SJCRH30 (cell line): Measurements from ENCODE around the gene CDC37L1. TPM values are rescaled to one million over a fixed set of nuclear protein-coding genes. Genes with fewer than 3 reads are reported as not detected.
"Not testable (repeated sequence)": the region's sequence is repeated elsewhere in the genome, so short reads cannot be mapped to it uniquely, and the experiment has no call there.

Experiments used
- DNase-seq, 2 experiments: peaks; one replicate each; pipeline ENCODE4 v3.0.0-alpha.2; 2015 to 2020
- H3K27ac ChIP-seq: fragments of 250-450 bp; sonication (Bioruptor Pico); 2 replicates; pipeline ENCODE4 v1.5.1; 2020; ENCODE audit warnings: mild to moderate bottlenecking, moderate library complexity
- H3K27me3 ChIP-seq: fragments of 250-450 bp; sonication (Bioruptor Pico); 2 replicates; pipeline ENCODE4 v1.5.1; 2020; ENCODE audit warnings: mild to moderate bottlenecking, moderate library complexity
- H3K36me3 ChIP-seq: fragments of 250-450 bp; sonication (Bioruptor Pico); 2 replicates; pipeline ENCODE4 v1.5.1; 2020; ENCODE audit warnings: mild to moderate bottlenecking, moderate library complexity
- H3K4me1 ChIP-seq: fragments of 250-450 bp; sonication (Bioruptor Pico); 2 replicates; pipeline ENCODE4 v1.5.1; 2020; ENCODE audit warnings: mild to moderate bottlenecking, moderate library complexity
- H3K4me3 ChIP-seq: fragments of 250-450 bp; sonication (Bioruptor Pico); 2 replicates; pipeline ENCODE4 v1.5.1; 2020; ENCODE audit warnings: mild to moderate bottlenecking, moderate library complexity
- H3K9me3 ChIP-seq: fragments of 250-450 bp; sonication (Bioruptor Pico); replicated peaks from 2 replicates; pipeline ENCODE4 v1.5.1; 2020; ENCODE audit warnings: mild to moderate bottlenecking, moderate library complexity
- total RNA-seq: library from RNA; depleted of rRNA; stranded (reverse); fragments of >200 nt; shearing (Covaris generic); gene quantifications from 2 replicates; pipeline ENCODE4 v1.2.3, GENCODE V29; 2014; rRNA removed

Gene CDC37L1
- total RNA-seq, 1 experiment from 2014 or later: 12.6 TPM

GRCh38 chr9:4741365-4742089 lies 62.2 kb downstream of the CDC37L1 start:
- Histone ChIP-seq H3K4me3 (peak overlapping the region; percentile 72), H3K9me3 (no peaks in the 10 kb centered on the region), H3K36me3 (no peaks in the 10 kb centered on the region), H3K27me3 (no peaks in the 10 kb centered on the region), H3K4me1 (no peaks in the 10 kb centered on the region), H3K27ac (no peak overlapping the region)
- no peak for DNase-seq

GRCh38 chr9:4742246-4742645 lies 62.9 kb downstream of the CDC37L1 start:
- H3K4me3 ChIP-seq: no peak overlapping the region

GRCh38 chr9:4743131-4743875 lies 63.9 kb downstream of the CDC37L1 start:
- H3K27ac ChIP-seq: no peak overlapping the region
- no peak for DNase-seq

More at GRCh38 chr9:4742246-4742645, 62.9 kb downstream of the CDC37L1 start:
- H3K27me3 ChIP-seq: no peaks in the 10 kb centered on the region
- H3K4me1 ChIP-seq: no peaks in the 10 kb centered on the region
- no peaks in the 10 kb centered on the region for H3K9me3 ChIP-seq
- no peaks in the 10 kb centered on the region for H3K36me3 ChIP-seq
- no peak overlapping the region for H3K27ac ChIP-seq
- no peak for DNase-seq

GRCh38 chr9:4746278-4747030 lies 67.1 kb downstream of the CDC37L1 start:
- Histone ChIP-seq H3K36me3 (no peaks in the 10 kb centered on the region), H3K9me3 (no peaks in the 10 kb centered on the region), H3K27me3 (no peaks in the 10 kb centered on the region), H3K4me3 (no peak overlapping the region), H3K27ac (no peak overlapping the region), H3K4me1 (no peaks in the 10 kb centered on the region)
- no peak for DNase-seq

More at GRCh38 chr9:4743131-4743875, 63.9 kb downstream of the CDC37L1 start:
- H3K36me3 ChIP-seq: no peaks in the 10 kb centered on the region
- no peaks in the 10 kb centered on the region for H3K4me1 ChIP-seq
- no peaks in the 10 kb centered on the region for H3K27me3 ChIP-seq
- no peak overlapping the region for H3K4me3 ChIP-seq
- no peaks in the 10 kb centered on the region for H3K9me3 ChIP-seq

- H3K9me3 ChIP-seq: no peaks in the 10 kb centered on the region
- H3K27ac ChIP-seq: no peak overlapping the region
- H3K4me3 ChIP-seq: no peak overlapping the region
- no peak for DNase-seq
- no peaks in the 10 kb centered on the region for H3K4me1 ChIP-seq
- H3K27me3 ChIP-seq: no peaks in the 10 kb centered on the region
- H3K36me3 ChIP-seq: no peaks in the 10 kb centered on the region
Observed at GRCh38 chr9:4748612-4749011, 69.2 kb downstream of the CDC37L1 start.

GRCh38 chr9:4750023-4750673 lies 70.8 kb downstream of the CDC37L1 start:
- H3K27me3 ChIP-seq: no peaks in the 10 kb centered on the region
- no peaks in the 10 kb centered on the region for H3K9me3 ChIP-seq
- H3K36me3 ChIP-seq: no peaks in the 10 kb centered on the region
- DNase-seq: peak in 1 of 2 experiments; percentile 61
- no peak overlapping the region for H3K27ac ChIP-seq
- no peaks in the 10 kb centered on the region for H3K4me1 ChIP-seq
- no peak overlapping the region for H3K4me3 ChIP-seq

GRCh38 chr9:4754530-4754929 lies 75.2 kb downstream of the CDC37L1 start:
- H3K36me3 ChIP-seq, DNase-seq, H3K4me3 ChIP-seq, H3K27me3 ChIP-seq, H3K4me1 ChIP-seq, H3K27ac ChIP-seq, H3K9me3 ChIP-seq: not testable (repeated sequence)

- DNase-seq: no peak
- H3K36me3 ChIP-seq: no peaks in the 10 kb centered on the region
- no peaks in the 10 kb centered on the region for H3K27me3 ChIP-seq
- H3K27ac ChIP-seq: no peak overlapping the region
- H3K9me3 ChIP-seq: no peaks in the 10 kb centered on the region
- H3K4me3 ChIP-seq: no peak overlapping the region
- H3K4me1 ChIP-seq: no peaks in the 10 kb centered on the region
Observed at GRCh38 chr9:4755026-4755609, 75.7 kb downstream of the CDC37L1 start.

- H3K4me1 ChIP-seq: no peaks in the 10 kb centered on the region
- no peaks in the 10 kb centered on the region for H3K36me3 ChIP-seq
- H3K4me3 ChIP-seq: no peak overlapping the region
- H3K27ac ChIP-seq: no peak overlapping the region
- no peak for DNase-seq
- no peaks in the 10 kb centered on the region for H3K9me3 ChIP-seq
- no peaks in the 10 kb centered on the region for H3K27me3 ChIP-seq
Observed at GRCh38 chr9:4756420-4756819, 77.1 kb downstream of the CDC37L1 start.

Other genes with a start within 250 kb of the CDC37L1 start
- not detected in 2 replicates for gene SLC1A1, start 189.1 kb upstream of the CDC37L1 start, total RNA-seq
- 1.3 and 1.4 TPM in 2 replicates for gene PLPP6, start 17.3 kb upstream of the CDC37L1 start, total RNA-seq
- gene SPATA6L, start 13.1 kb upstream of the CDC37L1 start, total RNA-seq: 0.28 TPM in 1 of 2 replicates, not detected in the other
- gene AK3, start 61.6 kb downstream of the CDC37L1 start, total RNA-seq: 41.0 and 42.2 TPM in 2 replicates
- 23.9 and 27.0 TPM in 2 replicates for gene RCL1, start 113.4 kb downstream of the CDC37L1 start, total RNA-seq